Posterior cingulate gyrus (tissue), 11 donors: ENCODE measurements around the gene MAP3K20.
"Not testable (repeated sequence)": the region's sequence is repeated elsewhere in the genome, so short reads cannot be mapped to it uniquely, and the experiment has no call there.

Source experiments
- DNase-seq, 10 donors: peaks; one replicate each; pipeline versions ENCODE4 v3.0.0 to v3.0.0-alpha.2; 2020 to 2021; ENCODE audit warnings: mixed read lengths in 3 of 10
- intact Hi-C: fragments of 100-400 bp; cut with DNase I; formaldehyde crosslinking; loops from one replicate; pipeline ENCODE4 v1.15.1; 2023

MAP3K20 gene

DNA sequence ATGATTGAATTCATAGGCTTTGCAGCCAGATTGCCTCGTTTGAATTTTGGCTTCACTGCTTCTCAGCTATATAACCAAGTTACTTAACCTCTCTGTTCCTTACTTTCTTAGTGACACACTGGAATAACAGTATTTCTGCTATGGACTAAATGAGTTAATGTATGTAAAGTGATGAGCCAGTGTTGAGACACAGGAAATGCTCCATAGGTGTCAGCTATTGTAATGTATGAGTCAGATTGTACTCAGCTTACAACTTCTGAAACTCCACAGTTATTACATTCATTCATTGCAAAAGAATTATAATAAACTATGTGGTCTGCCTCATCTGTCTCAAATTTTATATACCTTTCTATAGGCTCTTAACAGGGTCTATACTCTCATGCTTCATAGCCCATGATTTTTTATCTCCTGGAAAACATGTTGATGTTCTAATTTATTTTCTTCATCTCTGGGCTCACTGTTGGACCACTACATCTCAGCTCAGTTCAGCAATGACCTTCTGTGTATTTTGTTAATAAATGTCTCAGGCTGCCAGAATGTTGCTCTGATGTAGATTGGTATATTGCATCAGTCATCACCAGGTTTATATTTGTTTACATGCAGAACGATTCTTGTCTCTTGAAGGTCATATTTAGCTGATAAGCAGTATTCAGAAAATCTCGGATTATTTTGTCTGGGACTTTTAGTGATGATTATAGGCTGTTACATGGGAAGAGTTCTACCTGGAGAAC is 76.2 kb downstream of the MAP3K20 start:
- DNase-seq: no peak
- intact Hi-C loops: no loop called here

- DNase-seq: no peak
- intact Hi-C loops: no loop called here
Measured at GRCh38 chr2:173153301-173153885, 77.7 kb downstream of the MAP3K20 start.

DNA sequence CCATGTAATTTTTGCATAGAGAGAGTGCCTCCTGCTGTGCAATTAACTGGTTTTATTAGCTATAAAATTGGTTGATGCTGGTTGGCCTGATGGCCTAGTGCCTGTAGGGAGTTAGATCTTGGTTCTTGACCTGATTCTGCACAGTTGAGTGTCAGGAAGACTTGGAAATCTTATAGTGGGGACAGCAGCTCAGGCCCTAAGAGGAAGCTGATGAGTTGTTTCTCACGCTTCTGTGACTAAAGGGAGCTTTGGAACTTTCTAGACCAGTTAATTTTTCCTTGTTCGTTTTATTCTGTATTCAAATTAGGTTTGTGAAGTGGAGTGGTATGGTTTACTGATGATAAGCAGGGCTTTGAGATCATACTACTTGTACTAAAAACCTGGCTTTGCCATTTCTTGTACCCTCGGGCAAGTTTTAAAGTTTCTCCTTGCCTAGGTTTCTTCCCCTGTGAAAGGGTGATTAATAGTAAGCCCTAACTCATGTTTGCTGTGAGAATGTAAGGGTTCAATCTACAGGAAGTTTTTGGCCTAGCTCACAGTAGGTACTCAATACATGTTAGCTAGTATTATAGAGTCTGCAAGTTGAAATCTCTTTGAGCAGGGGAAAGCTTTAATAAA is 82.1 kb downstream of the MAP3K20 start:
- intact Hi-C loops: no loop called here
- no peak for DNase-seq

GRCh38 chr2:173159791-173160463 is 84.3 kb downstream of the MAP3K20 start:
- intact Hi-C loops: no loop called here
- DNase-seq: peak in 1 of 10 donors; percentile 10

DNA sequence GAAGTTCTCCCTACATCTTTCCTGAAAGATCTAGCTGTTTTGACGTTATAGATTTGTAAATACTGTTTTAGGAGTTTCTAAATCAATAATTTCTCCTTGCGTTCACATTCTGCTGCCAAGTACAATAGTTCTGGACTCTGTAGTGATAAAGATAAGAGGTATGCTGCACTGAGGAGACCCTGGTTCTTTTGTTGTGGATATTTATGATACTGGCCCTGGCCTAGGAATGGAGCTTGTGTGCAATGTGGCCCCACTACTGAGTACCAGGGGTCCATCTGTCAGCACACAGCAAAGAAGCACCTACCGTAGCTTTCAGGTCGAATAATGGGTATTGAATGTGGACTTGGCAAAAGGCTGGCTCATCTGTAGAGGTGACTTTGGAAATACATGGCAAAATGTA is 85.0 kb downstream of the MAP3K20 start:
- DNase-seq: no peak
- intact Hi-C loops: no loop called here

GRCh38 chr2:173161040-173161439 is 85.4 kb downstream of the MAP3K20 start:
- DNase-seq: no peak
- intact Hi-C loops: no loop called here

- intact Hi-C loops: no loop called here
- no peak for DNase-seq
Measured at GRCh38 chr2:173161507-173161906, 85.9 kb downstream of the MAP3K20 start.

DNA sequence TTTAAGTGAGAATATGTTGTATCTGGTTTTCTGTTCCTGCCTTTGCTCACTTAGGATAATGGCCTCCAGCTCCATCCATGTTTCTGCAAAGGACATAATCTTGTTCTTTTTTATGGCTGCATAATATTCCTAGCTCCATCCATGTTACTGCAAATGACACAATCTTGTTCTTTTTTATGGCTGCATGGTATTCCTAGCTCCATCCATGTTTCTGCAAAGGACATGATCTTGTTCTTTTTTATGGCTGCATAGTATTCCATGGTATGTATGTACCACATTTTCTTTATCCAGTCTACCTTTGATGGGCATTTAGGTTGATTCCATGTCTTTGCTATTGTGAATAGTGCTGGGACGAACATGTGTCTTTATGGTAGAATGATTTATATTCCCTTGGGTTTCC is 87.7 kb downstream of the MAP3K20 start:
- intact Hi-C loops, DNase-seq: not testable (repeated sequence)

DNA sequence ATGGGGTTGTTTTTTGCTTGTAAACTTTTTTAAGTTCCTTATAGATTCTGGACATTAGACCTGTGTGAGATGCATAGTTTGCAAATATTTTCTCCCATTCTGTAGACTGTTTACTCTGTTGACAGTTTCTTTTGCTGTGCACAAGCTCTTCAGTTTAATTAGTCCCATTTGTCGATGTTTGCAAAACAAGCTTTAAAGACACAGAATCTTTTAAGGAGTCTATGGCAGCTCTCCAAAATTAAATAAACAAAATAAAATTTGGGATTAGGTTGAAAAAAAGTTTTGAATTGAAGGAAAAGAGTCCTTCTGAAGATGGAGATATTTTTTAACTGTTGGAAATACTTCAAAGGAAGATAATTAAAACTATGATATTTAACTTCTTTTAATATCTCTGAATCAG is 88.8 kb downstream of the MAP3K20 start:
- DNase-seq: no peak
- intact Hi-C loops: no loop called here

- intact Hi-C loops: no loop called here
- no peak for DNase-seq
Measured at GRCh38 chr2:173165443-173166238, 90.0 kb downstream of the MAP3K20 start.

- no peak for DNase-seq
- intact Hi-C loops: no loop called here
Measured at GRCh38 chr2:173171321-173171720, 95.7 kb downstream of the MAP3K20 start.

DNA sequence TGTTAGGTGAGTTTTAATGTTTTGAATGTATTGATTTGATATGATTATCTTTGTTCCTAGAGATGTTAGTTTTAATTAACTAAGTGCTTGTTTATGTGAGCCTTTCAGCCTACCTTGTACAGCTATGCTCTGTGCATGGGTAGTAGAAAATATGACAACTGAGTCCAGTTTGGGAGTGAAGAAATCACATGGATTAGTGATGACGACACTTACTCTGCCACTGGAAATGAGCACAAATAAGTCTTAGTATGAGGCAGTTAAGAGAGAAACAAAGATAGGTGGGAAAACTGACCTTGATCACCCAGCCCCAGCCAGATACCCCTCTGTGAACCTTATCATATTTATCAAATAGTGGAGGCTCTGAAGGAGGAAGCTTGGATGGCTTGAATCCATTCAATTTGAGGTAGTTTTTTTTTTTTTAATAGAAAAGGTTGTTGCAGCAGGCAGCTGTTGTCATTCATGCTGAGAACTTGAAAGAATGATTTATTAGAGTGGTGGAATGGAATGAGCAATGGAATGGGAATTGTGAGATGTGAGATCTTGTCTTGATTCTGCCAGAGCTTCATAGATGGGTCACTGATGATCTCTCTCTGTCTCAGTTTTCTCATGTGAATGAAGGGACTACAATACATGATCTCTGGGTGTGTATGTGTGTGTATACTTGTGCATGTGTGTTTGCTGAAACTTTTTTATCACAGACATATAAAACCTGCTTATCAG is 96.4 kb downstream of the MAP3K20 start:
- DNase-seq: no peak
- intact Hi-C loops: no loop called here

GRCh38 chr2:173174339-173174738 is 98.7 kb downstream of the MAP3K20 start:
- intact Hi-C loops, DNase-seq: not testable (repeated sequence)

DNA sequence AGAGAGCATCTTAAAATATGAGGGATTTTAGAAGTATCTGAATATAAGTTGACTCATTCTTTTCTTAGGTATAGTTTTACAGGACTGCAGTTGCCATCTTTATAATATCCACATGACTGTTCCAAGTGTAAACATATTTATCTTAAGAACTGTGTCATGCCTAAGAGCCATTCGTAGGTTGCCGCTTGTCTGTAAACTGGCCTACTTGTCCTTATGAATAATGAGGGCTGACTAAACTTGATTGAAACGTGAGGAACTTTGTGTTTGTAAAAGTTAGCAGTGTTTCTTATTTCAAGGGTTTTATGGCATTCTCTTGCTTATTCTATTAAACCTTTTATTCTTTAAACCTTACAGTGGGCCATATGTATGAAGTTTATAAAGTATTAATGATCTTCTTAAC is 99.6 kb downstream of the MAP3K20 start:
- no peak for DNase-seq
- intact Hi-C loops: no loop called here

GRCh38 chr2:173181982-173182381 is 106.3 kb downstream of the MAP3K20 start:
- intact Hi-C loops: no loop called here
- DNase-seq: no peak

- no peak for DNase-seq
- intact Hi-C loops: no loop called here
Measured at GRCh38 chr2:173184031-173185004, 108.7 kb downstream of the MAP3K20 start.

DNA sequence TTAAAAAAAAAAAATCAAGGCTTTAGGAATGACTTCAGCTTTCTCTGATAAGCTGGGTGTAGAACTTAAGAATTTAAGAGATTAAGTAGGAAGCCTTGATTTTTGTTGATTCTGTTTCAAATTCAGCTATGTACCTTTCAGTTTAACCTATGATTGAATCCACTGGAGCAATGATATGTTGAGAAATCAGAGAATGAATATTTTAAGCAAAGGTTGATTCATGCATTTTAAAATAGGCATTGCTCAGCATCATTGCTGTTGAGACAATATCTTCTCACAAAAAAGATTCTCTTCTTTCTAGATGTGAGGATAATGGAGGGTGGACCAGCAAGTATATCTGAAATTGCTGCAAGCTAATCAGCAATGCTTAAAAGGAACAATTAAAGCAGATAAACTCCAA is 109.8 kb downstream of the MAP3K20 start:
- DNase-seq: no peak
- intact Hi-C loops: no loop called here

- no peak for DNase-seq
- intact Hi-C loops: no loop called here
Measured at GRCh38 chr2:173187941-173188788, 112.5 kb downstream of the MAP3K20 start.
